ENCODE data around the gene LPP. TPM values are rescaled to one million over a fixed set of nuclear protein-coding genes. Genes with fewer than 3 reads are reported as not detected.

LPP gene
- total RNA-seq, 1 donor from 2014 or later, result 23.1 TPM

DNA sequence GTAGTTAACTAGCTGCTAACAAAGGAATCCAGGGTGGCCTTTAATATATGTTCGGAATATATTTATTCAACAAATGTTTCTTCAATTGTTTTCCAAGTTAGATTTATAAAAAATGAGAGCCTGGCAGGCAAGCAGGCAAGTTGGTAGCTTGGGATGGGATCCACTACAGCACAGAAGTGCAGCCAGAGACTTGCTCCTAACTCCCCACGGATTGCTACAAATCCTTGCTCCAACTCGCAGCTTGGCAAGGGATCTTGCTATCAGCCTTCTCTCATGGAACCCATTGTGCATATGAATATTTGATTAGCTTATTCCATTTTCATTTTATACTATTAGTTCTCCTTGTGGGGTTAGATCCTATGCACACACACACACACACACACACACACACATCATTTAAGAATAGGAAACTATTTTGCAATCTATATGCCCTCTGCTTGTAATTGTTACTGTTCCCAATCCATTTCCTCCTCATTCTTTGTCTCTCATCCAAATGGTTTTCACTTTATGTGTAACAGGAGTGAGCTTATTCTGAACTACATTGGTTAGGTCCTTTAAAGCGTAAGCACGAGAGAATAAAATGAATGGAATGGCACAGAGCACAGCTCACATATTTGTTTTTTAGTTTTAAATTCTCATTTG, 505.6 kb downstream of the LPP start:
- TF ChIP-seq, protein P1, sequence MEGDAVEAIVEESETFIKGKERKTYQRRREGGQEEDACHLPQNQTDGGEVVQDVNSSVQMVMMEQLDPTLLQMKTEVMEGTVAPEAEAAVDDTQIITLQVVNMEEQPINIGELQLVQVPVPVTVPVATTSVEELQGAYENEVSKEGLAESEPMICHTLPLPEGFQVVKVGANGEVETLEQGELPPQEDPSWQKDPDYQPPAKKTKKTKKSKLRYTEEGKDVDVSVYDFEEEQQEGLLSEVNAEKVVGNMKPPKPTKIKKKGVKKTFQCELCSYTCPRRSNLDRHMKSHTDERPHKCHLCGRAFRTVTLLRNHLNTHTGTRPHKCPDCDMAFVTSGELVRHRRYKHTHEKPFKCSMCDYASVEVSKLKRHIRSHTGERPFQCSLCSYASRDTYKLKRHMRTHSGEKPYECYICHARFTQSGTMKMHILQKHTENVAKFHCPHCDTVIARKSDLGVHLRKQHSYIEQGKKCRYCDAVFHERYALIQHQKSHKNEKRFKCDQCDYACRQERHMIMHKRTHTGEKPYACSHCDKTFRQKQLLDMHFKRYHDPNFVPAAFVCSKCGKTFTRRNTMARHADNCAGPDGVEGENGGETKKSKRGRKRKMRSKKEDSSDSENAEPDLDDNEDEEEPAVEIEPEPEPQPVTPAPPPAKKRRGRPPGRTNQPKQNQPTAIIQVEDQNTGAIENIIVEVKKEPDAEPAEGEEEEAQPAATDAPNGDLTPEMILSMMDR (IDR thresholded peaks at IDR 0.05; ENCODE audit: partially characterized antibody, unreplicated experiment), result no peak
- DNase-seq, result no peak
- Mint-ChIP-seq H3K27me3 (ENCODE audit: unreplicated experiment) (no peaks in the 10 kb centered on the region), H3K27ac (ENCODE audit: unreplicated experiment) (no peak overlapping the region), H3K4me3 (ENCODE audit: unreplicated experiment) (no peak overlapping the region), H3K9me3 (ENCODE audit: unreplicated experiment) (no peaks in the 10 kb centered on the region), H3K4me1 (ENCODE audit: low read depth, unreplicated experiment) (no peaks in the 10 kb centered on the region), H3K36me3 (ENCODE audit: unreplicated experiment) (no peaks in the 10 kb centered on the region)

DNA sequence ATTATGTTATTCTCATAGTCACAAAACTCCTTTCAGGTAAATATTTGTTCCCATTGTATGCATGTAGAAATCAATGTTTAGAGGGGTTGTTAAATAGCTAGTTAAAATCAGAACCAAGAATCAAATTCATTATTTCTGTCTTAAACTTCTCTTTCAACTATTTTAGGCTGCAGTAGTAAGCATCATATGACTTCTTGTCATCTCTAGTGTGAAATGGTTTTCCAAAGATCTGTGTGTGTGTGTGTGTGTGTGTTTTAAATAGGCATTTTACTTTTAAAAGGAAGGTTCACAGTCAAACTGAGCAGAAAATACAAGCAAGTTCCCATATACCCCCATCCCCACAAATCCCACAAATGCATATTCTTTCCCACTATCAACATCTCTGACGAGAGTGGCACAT, 506.5 kb downstream of the LPP start:
- no peaks in the 10 kb centered on the region for H3K27me3 Mint-ChIP-seq (ENCODE audit: unreplicated experiment)
- TF ChIP-seq, protein P1 (IDR thresholded peaks at IDR 0.05; ENCODE audit: partially characterized antibody, unreplicated experiment), result no peak
- H3K27ac Mint-ChIP-seq (ENCODE audit: unreplicated experiment), result no peak overlapping the region
- no peaks in the 10 kb centered on the region for H3K4me1 Mint-ChIP-seq (ENCODE audit: low read depth, unreplicated experiment)
- H3K4me3 Mint-ChIP-seq (ENCODE audit: unreplicated experiment), result no peak overlapping the region
- no peaks in the 10 kb centered on the region for H3K9me3 Mint-ChIP-seq (ENCODE audit: unreplicated experiment)
- H3K36me3 Mint-ChIP-seq (ENCODE audit: unreplicated experiment), result no peaks in the 10 kb centered on the region
- DNase-seq, result no peak

DNA sequence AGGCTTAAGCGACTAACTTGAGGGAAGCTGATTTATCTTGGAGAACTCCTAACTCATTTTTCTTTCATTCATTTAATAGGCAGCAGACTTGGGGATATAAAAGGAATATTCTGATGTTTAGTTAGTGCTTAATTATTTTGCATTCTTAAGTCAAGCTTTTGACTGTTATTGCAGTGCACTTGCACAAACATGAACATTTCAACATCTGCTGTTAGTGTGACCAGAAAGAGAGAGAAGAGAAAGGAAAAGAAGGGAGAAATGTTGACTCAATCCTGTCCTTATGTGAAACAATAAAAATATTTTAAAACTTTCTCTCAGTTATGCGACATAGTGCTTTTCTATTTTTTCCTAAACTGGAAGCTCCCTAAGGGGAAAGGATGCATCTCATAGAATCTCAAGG, 507.8 kb downstream of the LPP start:
- no peaks in the 10 kb centered on the region for H3K4me1 Mint-ChIP-seq (ENCODE audit: low read depth, unreplicated experiment)
- no peaks in the 10 kb centered on the region for H3K27me3 Mint-ChIP-seq (ENCODE audit: unreplicated experiment)
- no peak overlapping the region for H3K27ac Mint-ChIP-seq (ENCODE audit: unreplicated experiment)
- no peak overlapping the region for H3K4me3 Mint-ChIP-seq (ENCODE audit: unreplicated experiment)
- H3K36me3 Mint-ChIP-seq (ENCODE audit: unreplicated experiment), result no peaks in the 10 kb centered on the region
- TF ChIP-seq, protein P1 (IDR thresholded peaks at IDR 0.05; ENCODE audit: partially characterized antibody, unreplicated experiment), result no peak
- DNase-seq, result no peak
- no peaks in the 10 kb centered on the region for H3K9me3 Mint-ChIP-seq (ENCODE audit: unreplicated experiment)

DNA sequence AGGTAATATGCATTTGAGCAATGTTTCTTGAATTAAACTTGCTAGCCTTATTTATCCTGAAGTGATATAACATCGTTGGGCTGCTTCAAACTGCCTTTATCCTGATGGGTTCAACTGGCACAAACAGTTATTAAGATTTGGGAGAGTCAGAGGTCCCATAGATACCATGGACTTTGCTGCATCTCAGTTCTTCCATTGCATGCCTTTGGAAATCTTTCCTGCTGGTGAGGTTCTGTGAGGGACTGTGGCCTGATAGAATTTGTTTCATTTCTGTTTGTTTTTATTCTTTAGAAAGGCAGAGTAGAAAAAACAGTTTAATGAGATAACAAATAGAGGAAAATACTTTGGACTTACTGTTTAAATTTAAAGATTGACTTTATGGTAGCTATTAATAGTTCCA, 508.3 kb downstream of the LPP start:
- H3K9me3 Mint-ChIP-seq (ENCODE audit: unreplicated experiment), result no peaks in the 10 kb centered on the region
- DNase-seq, result no peak
- TF ChIP-seq, protein P1 (IDR thresholded peaks at IDR 0.05; ENCODE audit: partially characterized antibody, unreplicated experiment), result no peak
- no peaks in the 10 kb centered on the region for H3K27me3 Mint-ChIP-seq (ENCODE audit: unreplicated experiment)
- no peak overlapping the region for H3K4me3 Mint-ChIP-seq (ENCODE audit: unreplicated experiment)
- H3K36me3 Mint-ChIP-seq (ENCODE audit: unreplicated experiment), result no peaks in the 10 kb centered on the region
- no peak overlapping the region for H3K27ac Mint-ChIP-seq (ENCODE audit: unreplicated experiment)
- no peaks in the 10 kb centered on the region for H3K4me1 Mint-ChIP-seq (ENCODE audit: low read depth, unreplicated experiment)

DNA sequence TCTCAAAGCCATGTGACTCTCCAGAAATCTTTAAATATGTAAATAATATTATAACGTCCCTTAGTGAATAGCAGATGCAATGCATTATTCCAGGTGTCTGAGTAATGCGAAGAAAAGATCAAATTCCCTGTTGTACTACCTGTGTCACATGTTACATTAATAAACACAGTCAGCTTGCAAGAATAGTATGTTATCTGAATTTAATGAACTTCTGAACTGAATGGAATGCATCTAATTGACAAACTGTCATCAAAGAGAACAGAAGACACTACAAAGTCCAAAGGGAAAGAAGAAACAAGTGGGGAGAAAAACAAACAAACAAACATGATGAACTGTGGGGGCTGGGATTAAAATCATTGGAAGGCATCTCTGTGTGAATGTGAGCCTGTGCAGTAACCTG, 508.8 kb downstream of the LPP start:
- Mint-ChIP-seq H3K9me3 (ENCODE audit: unreplicated experiment) (no peaks in the 10 kb centered on the region), H3K27ac (ENCODE audit: unreplicated experiment) (no peak overlapping the region), H3K4me1 (ENCODE audit: low read depth, unreplicated experiment) (peaks cover 5% of the 10 kb centered on the region), H3K36me3 (ENCODE audit: unreplicated experiment) (no peaks in the 10 kb centered on the region), H3K4me3 (ENCODE audit: unreplicated experiment) (no peak overlapping the region), H3K27me3 (ENCODE audit: unreplicated experiment) (no peaks in the 10 kb centered on the region)
- no peak for DNase-seq
- TF ChIP-seq, protein P1 (IDR thresholded peaks at IDR 0.05; ENCODE audit: partially characterized antibody, unreplicated experiment), result no peak

Measured in glutamatergic neuron (in vitro differentiated cells).